Measurements from ENCODE around the gene CTXND1. TPM values are rescaled to one million over a fixed set of nuclear protein-coding genes. Genes with fewer than 3 reads are reported as not detected.

Gene CTXND1
- total RNA-seq, 1 experiment from 2014 or later: 0.04 TPM

- TF ChIP-seq ZBTB43 (CRISPR knock-in tag; IDR thresholded peaks at IDR 0.05): no peak
- no peak for TF ChIP-seq ETV6 (CRISPR knock-in tag; IDR thresholded peaks at IDR 0.05)
- no peak for TF ChIP-seq FOXJ3 (CRISPR knock-in tag; IDR thresholded peaks at IDR 0.05; ENCODE audit: borderline replicate concordance)
- TF ChIP-seq EMX1 (CRISPR knock-in tag; IDR thresholded peaks at IDR 0.05): no peak
- no peak for TF ChIP-seq FOXP4 (CRISPR knock-in tag; IDR thresholded peaks at IDR 0.05)
- TF ChIP-seq TP53 (CRISPR knock-in tag; IDR thresholded peaks at IDR 0.05): no peak
- no peak for TF ChIP-seq PREB (CRISPR knock-in tag; IDR thresholded peaks at IDR 0.05; ENCODE audit: borderline replicate concordance)
- no peak for TF ChIP-seq ZNF416 (CRISPR knock-in tag; IDR thresholded peaks at IDR 0.05)
- TF ChIP-seq ZNF232 (CRISPR knock-in tag; IDR thresholded peaks at IDR 0.05): no peak
Measured at GRCh38 chr15:80214910-80215309, 37.1 kb downstream of the CTXND1 start (continued).

- TF ChIP-seq PREB (CRISPR knock-in tag; IDR thresholded peaks at IDR 0.05; ENCODE audit: borderline replicate concordance) (no peak), ZNF532 (CRISPR knock-in tag; IDR thresholded peaks at IDR 0.05; ENCODE audit: borderline replicate concordance) (no peak), NR2C2 (CRISPR knock-in tag; IDR thresholded peaks at IDR 0.05) (no peak), GABPB1 (CRISPR knock-in tag; IDR thresholded peaks at IDR 0.05) (no peak), ATF3 (CRISPR knock-in tag; conservative IDR thresholded peaks at IDR 0.05) (no peak), CREB1 (CRISPR knock-in tag; IDR thresholded peaks at IDR 0.05) (no peak), NFATC4 (CRISPR knock-in tag; IDR thresholded peaks at IDR 0.05) (no peak), ZNF425 (CRISPR knock-in tag; conservative IDR thresholded peaks at IDR 0.05) (no peak), SMAD4 (CRISPR knock-in tag; IDR thresholded peaks at IDR 0.05) (no peak), RELA (CRISPR knock-in tag; IDR thresholded peaks at IDR 0.05; ENCODE audit: borderline replicate concordance) (no peak), GRHL2 (CRISPR knock-in tag; IDR thresholded peaks at IDR 0.05; ENCODE audit: insufficient replicate concordance, severe bottlenecking) (no peak), ETV6 (CRISPR knock-in tag; IDR thresholded peaks at IDR 0.05) (no peak), ZNF423 (CRISPR knock-in tag; IDR thresholded peaks at IDR 0.05) (no peak)
- no peak for ATAC-seq
- ChIA-PET POLR2A (no interaction called here), CTCF (no interaction called here)
- H3K4me1 Mint-ChIP-seq: peaks cover 11% of the 10 kb centered on the region
- peaks cover 15% of the 10 kb centered on the region for H3K9me3 Mint-ChIP-seq
- no peaks in the 10 kb centered on the region for H3K27me3 Mint-ChIP-seq (ENCODE audit: low read depth)
- no peak overlapping the region for H3K4me3 Mint-ChIP-seq
- H3K27ac Mint-ChIP-seq: no peak overlapping the region
- no peaks in the 10 kb centered on the region; the same call in 1 of the 2 replicates for H3K36me3 Mint-ChIP-seq
- no peak for DNase-seq (ENCODE audit: low spot score)
Measured at GRCh38 chr15:80211976-80212375, 40.0 kb downstream of the CTXND1 start.

Data from WTC11 (cell line).